ENCODE measurements around the gene DENND2A.
"Not testable (repeated sequence)": the region's sequence is repeated elsewhere in the genome, so short reads cannot be mapped to it uniquely, and the experiment has no call there.

DENND2A gene, protein sequence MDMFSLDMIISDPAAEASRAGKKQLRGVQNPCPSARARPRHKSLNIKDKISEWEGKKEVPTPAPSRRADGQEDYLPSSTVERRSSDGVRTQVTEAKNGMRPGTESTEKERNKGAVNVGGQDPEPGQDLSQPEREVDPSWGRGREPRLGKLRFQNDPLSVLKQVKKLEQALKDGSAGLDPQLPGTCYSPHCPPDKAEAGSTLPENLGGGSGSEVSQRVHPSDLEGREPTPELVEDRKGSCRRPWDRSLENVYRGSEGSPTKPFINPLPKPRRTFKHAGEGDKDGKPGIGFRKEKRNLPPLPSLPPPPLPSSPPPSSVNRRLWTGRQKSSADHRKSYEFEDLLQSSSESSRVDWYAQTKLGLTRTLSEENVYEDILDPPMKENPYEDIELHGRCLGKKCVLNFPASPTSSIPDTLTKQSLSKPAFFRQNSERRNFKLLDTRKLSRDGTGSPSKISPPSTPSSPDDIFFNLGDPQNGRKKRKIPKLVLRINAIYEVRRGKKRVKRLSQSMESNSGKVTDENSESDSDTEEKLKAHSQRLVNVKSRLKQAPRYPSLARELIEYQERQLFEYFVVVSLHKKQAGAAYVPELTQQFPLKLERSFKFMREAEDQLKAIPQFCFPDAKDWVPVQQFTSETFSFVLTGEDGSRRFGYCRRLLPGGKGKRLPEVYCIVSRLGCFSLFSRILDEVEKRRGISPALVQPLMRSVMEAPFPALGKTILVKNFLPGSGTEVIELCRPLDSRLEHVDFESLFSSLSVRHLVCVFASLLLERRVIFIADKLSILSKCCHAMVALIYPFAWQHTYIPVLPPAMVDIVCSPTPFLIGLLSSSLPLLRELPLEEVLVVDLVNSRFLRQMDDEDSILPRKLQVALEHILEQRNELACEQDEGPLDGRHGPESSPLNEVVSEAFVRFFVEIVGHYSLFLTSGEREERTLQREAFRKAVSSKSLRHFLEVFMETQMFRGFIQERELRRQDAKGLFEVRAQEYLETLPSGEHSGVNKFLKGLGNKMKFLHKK

DNA sequence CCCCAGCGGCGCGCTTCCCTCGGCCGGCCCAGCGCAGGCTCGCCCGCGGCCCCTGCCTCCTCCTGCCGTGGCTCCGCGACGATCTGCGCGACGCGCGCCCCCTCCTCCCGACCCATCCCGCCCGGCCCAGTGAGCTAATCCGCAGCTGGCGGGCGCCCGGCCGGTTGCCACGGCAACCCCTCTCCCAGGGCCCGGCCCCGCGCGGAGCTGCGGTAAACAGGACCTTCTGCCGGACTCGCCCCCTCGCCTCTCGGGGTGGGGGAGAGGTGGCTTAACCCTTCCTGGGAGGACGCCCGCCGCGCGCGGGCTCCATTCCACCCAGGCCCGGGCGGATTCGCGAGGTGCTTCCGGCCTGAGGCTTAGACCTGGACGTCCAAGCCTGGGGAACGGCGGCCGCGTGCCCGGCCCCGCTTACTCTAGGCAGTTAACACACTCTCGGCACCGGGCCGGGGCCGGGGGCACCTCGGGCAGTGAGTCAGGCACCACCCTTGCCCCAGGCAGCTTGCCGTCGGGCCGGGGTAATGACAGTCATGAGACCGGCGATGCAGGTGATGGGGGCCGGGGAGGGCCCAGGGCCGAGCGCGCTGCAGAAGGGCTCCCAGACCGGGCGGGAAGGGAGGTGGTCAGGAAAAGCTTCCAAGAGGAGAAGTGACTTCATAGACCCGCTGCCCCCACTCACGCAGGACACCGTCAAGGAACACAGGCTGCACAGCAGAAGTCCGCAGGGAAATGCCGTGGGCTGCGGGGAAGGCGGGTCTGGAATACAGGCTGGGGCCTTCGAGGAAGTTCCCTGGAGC is at the start of gene DENND2A:
Gene DENND2A (minus strand): TSS at position 87 of the 797 bp plus-strand sequence. CDS start 38,416 bp downstream, outside the sequence.
- DNase-seq: peak; percentile 63

DNA sequence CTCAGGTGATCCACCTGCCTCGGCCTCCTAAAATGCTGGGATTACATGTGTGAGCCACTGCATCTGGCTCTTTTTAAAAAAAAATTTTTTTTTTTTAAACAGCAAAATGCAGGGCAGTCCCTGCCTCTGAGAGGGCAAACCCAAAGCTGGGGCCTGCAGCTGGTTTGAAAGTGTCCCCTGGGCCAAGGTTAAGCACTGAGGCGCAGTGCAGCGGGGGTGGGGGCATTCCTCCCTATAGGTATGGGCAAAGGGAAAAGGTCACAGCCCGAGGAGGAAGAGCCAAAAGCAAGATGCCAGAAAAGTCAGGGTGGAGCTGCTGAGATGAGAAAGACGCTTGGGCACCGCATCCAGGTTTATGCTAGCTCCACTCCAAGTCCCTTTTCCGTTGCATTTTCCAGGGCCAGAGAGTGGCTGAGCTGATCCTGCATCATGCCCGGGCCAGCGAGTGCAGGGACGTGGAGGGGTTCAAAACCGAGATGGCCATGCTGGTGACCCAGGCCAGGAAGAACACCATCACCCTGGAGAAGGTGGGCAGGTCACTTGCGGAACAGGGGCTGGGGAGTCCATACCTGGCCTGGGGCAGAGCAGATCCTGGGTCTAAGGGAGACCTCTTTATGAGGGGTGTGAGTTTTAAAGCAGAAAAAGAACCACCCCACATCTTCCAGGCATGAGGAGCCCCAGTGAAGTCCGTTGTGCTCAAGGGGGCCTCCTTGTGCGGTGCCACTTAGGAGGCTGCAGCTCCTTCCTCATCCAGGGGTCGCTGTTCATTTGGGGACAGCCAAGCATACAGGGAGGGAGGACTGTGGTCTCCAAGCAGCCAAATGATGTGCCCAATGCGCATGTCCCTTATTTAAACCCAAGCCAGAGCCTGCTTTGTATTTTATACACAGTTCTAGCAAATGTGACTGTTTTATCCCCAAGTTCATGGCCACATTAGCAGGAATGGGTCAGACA is 48.9 kb upstream of the DENND2A start:
- DNase-seq: no peak

DNA sequence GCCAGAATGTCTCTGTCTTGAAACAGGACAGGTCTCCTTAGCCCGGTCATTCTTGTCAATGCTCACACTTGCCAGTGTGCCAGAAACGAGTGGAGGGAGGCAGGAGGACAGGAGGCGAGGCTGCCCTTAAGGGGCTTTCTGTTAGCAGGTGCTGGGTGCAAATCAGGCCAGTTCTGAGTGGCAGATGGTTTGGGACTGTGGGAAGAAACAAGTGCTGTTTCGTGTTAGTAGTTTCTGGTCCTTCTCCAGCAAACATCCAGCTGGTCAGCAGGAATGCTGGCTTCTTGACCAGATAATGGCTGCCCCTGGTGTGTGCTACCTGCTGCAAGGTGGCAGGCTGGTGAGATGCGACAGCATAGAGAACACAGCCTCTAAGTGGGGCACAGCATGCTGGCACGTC is 47.7 kb upstream of the DENND2A start:
- no peak for DNase-seq

DNA sequence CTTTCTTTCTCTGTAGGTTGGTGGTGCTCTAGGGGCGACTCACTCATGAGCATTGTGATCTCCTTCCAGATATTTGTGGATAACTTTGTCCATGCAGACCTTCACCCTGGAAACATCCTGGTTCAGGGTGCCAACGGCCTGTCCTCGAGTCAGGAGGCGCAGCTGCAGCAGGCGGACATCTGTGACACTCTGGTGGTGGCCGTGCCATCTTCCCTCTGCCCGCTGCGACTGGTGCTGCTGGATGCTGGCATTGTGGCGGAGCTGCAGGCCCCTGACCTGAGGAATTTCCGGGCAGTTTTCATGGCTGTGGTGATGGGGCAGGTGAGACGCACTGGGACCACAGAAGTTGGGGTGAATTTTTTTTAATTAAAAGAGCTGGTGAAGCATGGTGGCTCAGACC is 46.3 kb upstream of the DENND2A start:
- DNase-seq: no peak

DNA sequence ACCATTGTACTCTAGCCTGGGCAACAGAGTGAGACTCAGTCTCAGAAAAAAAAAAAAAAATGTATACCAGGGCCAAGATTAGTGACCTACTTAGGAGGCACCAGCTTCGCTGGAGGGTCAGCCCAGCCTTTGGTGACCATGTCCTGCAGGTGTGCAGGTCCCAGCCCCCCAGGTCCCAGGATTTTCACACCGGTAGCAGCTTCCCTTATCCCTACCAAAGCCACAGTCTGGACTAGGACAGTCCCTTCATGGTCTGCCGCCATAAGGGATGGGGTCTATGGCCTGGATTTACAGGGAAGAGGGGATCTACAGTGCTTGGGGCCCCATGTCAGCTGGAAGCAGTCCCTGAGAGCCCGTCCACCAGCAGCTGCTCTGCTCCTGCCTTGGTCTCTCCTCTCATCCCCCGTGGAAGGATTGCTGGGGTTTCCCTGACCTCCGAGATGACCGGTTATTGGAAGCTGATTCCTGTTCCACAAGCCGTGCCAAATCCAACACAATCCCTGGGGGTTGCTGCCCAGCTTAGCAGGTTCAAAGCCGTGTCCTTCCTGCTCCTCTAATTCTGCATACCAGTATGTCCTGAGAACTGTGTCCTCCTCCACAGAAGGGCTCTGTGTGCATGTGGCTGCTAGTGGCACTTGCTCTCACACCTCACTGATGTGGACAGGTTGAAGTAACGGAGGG is 44.9 kb upstream of the DENND2A start:
- no peak for DNase-seq

DNA sequence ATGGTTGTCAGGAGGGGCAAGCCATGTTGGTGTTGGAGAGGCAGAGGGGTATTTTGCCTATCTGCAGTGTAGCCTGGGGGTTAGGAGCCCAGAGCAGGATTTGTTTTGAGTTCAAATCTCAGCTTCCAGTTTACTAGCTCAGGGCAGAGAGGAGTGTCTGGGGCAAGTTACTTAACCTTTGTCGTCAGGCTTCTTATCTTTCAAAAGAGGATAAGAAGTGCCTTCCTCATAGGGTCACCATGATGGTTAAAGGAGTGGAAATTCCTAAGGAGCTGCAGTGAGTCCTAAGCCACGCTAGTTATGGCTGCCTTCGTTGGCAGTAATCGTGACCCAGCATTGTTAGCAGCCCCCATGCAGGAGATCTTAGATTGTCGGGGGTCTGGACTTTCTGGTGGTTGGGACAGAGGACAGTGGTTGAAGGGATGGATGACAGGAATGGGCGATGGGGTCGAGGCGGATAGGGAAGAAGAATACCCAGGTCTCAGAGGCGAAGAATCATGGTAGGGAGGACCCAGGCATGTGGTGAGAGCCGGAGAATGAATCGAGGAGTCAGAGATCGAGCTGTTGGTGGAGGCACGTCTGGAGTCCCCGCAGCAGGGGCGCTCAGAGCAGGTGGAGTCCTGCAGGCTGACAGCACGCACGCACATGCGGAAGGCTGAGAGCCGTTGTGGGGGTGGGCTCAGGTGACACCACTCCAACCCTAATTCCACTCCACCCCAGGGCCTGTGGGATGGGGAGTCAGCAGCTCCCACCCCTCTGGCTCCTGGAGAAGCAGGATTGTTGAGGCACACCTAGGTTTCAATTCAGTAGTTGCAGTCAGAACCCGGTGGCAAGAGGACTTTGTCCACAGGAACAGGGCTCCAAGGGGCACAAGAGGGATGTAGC is 43.7 kb upstream of the DENND2A start:
- DNase-seq: no peak

DNA sequence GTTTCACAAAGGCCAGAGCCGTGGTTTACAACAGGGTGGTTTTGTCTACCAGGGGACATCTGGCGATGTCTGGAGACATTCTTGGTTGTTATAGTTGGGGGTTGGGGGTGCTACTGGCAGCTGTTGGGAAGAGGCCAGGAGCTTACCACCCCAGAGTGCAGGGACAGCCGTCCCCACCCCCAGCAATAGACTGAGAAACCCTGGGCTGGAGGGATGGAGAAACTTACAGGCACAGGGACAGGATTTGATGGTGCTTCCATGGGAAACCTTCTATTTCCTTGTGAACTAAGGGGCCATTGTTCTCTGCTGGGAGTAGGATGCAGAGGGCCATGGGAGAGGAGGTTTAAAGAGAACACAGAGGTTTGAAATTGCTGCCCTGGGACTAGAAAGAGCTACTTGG is 43.0 kb upstream of the DENND2A start:
- DNase-seq: no peak

DNA sequence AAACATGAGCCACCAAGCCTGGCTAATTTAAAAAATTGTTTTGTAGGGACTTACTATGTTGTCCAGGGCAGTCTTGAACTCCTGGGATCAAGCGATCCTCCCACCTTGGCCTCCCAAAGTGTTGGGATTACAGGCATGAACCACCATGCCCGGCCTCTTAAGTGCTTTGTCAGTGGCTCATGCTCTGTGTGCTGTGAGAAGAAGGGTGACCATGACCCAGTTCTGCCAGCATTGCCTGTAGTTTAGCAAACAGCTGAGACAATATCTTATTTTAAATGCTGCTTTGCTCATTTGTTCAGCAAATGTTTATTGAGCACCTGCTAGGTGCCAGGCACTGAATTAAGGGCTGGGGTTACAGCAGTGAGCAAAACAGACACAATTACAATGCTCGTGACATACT is 41.2 kb upstream of the DENND2A start:
- no peak for DNase-seq

DNA sequence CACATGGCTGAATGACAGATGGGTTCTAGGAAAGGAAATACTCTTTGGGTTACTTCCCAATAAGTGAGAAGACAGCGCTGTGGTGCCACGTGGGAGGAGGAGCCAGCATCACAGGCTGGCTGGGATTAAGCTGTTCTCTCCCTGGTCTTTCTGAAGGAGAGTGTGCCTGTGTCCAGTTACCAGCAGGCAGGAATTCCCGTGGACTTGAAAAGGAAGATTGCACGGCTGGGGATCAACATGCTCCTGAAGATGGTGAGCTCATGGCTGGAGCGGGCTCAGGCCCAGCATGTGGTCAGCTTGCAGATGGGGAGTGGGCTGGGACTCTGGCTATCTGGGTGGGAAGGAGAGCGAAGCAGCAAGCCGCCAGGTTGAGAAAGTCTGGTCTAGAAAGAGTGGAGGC is 40.3 kb upstream of the DENND2A start:
- no peak for DNase-seq

DNA sequence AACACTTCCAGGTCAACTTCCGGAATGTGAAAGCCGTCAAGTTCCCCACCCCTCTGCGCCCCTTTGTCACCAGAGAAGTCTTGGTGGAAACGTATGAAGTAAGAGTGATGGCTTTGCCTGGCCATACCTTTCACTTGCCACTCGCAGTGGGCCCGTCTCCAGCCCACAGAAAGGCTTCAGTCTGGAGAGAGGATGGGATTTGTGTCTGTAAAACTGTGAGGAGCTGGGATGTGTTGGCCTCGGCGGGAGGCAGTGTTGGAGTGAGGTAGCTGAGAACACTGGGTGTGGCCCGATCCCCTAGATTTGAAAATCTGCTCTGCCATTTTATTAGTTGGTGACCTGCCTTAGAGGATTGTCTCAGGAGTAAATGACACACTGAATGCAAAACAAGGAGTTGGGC is 38.6 kb upstream of the DENND2A start:
- no peak for DNase-seq

DNA sequence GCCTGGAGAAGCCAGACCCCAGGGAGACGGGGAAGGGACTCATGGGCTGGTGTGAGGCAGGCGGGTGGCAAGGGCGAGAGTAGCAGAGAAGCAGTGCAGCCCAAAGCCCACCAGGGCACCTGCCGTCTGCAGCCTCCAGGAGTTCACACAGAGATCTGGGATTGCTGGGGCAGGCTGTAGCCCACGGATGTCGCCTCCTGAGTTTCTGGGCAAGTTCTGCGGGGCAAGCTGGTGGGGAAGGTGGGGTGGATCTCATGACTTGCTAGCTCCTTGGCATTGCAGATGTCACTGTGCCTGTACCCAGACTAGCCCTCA is 38.2 kb upstream of the DENND2A start:
- no peak for DNase-seq

DNA sequence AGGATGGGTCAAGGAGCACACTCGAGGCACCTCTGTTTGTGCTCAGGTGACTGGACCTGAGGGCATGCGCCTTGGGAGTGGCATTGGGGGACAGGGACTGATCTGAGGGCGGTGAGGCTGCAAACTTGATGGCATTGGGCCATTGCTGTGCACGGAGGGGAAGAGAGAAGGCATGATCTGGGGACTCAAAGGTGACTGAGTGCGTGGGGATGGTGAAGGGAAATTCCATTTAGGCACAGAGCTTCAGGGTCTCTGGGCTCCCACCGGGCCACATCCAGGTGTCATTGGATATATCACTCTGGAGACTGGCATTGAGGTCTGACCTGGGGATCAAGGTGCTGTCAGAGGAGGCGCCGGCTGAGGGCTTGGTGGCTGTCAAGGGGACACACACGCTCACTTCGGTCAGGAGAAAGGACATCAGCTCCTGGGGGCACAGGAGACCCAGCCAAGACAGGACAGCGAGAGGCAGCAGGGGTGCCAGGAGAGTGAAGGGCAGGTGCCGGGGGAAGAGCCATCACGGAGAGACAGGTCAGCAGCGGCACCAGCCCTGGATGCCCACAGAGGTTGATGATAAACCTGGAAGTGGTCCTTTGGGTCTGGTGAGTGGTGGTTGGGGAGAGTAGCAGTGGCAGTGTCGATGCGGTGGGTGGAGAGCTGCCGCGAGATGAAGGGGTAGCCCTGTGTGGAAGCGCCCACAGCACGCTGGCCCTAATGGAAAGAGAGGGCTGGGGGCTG is 37.6 kb upstream of the DENND2A start:
- DNase-seq: no peak

DNA sequence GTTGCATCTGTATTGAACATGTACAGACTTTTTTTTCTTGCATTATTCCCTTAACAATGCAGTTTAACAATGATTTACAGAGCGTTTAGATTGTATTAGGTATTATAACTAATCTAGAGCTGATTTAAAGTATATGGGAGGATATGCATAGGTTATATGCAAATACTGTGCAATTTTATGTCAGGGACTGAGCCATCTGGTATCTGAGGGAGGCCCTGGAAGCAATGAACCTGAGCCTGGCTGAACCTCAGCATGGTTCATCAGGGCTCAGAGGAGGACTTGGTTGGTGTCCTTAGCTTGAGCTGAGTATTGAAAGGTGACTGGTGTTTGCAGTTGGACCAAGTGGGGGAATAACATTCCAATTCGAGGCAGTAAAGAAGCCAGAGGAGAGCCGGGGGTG is 36.9 kb upstream of the DENND2A start:
- peak; percentile 23 for DNase-seq

DNA sequence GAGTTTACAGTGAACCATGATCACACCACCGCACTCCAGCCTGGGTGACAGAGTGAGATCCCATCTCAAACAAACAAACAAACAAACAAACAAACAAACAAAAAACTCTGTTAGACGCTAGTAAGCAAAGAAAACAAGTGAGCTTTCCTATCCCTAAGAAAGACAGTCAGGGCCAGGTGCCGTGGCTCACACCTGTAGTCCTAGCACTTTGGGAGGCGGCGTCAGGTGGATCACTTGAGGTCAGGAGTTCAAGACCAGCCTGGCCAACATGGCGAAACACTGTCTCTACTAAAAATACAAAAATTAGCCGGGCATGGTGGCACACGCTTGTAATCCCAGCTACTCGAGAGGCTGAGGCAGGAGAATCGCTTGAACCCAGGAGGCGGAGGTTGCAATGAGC is 36.3 kb upstream of the DENND2A start:
- DNase-seq: not testable (repeated sequence)

DNA sequence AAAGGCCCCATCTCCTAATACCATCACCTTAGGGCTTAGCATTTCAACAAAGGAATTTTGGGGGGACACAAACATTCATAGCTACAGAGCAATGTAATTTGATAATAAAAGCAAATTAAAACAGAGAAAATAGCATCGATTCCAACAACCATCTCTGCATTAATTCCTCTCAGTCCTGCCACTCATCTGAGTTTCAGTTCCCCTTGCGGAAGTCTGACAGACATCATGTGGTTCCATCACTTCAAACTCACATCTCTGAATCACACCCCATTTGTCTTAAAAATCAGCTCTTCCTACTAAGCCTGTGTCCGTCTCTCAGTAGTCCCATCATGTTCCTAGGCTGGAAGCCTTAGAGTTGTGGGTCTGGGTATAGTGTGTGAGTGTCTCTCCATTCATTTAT is 35.7 kb upstream of the DENND2A start:
- no peak for DNase-seq

DNA sequence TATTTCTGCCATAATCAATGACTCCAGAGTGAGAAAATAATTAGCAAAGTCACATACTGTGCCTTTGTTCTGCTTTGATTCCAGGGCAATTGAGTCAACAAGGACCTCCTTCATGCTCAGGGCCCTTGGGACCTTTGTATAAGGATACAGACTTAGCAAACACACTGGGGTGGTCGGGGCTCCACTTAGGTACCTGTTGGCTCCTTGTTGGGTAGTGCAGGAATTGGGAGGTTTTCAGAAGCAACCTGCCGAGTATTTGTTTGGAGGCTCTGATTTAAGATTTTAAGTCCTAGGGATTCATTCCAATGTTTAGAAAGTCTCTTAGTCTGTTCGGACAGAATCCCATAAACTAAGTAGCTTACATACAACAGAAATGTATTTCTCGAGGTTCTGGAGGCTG is 35.1 kb upstream of the DENND2A start:
- no peak for DNase-seq

DNA sequence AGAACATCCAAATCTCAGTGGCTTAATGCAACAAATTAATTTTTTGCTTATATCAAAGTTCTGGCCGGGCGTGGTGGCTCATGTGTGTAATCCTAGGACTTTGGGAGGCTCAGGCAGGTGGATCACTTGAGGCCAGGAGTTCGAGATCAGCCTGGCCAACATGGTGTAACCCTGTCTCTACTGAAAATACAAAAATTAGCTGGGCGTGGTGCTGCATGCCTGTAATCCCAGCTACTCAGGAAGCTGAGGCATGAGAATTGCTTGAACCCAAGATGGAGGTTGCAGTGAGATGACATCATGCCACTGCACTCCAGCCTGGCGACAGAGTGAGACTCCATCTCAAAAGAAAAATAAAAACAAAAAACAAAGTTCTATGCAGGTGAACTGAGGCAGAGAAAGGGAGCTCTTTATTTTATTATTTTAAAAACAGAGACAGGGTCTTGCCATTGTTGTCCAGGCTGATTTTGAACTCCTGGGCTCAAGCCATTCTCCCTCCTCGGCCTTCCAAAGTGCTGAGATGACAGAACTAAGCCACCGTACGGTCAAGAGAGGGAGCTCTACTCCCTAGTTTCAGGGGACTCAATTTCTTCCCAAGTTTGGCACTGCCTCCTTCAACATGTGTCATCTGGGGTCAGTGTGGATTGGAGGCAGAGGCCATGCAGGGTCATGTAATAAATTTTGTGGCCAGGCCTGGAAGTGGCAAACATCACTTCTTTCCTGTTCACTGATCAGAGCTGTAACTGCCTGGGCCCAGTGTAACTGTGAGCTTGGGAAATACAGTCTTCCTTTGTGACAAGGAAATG is 34.5 kb upstream of the DENND2A start:
- DNase-seq: peak; percentile 18

DNA sequence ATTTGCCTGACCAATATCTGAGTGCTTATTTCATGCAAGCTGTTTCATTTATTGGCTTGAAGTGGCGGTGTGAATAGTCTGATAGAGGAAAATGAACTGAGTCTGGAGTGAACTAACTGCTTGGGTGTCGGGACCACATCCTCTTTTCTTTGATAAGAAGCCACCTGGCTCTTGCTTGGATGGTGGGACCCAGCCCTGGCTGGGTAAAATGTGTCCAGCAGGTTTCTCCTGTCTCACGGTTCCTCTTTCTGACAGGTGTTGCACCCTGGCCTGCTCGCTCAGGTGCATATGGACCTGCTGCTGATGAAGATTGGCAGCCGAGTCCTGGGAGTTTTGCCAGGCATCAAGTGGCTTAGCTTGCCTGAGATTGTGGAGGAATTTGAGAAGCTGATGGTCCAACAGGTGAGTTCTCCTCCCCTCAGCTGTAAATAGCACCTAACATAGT is 33.8 kb upstream of the DENND2A start:
- DNase-seq: peak; percentile 65

DNA sequence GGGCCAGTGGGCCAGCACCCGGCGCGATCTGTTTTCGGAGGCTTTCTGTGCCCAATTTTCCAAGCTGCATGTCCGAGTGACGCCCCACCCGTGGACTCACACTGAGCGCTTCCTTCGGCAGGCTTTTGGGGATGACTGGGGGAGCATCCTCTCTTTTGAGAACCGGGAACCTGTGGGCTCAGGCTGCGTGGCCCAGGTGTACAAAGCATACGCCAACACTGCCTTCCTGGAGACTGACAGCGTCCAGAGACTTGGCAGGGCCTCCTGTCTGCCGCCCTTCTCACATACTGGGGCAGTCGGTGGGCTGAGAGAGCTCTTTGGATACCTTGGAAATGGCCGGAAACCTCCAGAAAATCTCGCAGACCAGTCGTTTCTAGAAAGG is 33.2 kb upstream of the DENND2A start:
- DNase-seq: peak; percentile 65
